Motor neuron (in vitro differentiated cells): ENCODE data around the gene HVCN1. TPM values are rescaled to one million over a fixed set of nuclear protein-coding genes. Genes with fewer than 3 reads are reported as not detected.
A peak's percentile ranks its signal among the peaks of the same experiment; 100 is the strongest.

Experiments used
- ATAC-seq, 8 experiments: fragments of 200-7000 bp; cut with Tn5 transposase; replicated peaks in 6 of 8; 2 replicates each; pipeline ENCODE4 v1.8.0; 2021; ENCODE audit warnings: mild to moderate bottlenecking in 8 of 8, moderate library complexity in 8 of 8
- H3K27ac ChIP-seq, 2 donors: fragments of 250-450 bp; sonication (Bioruptor Pico); 2 replicates each; pipeline ENCODE4 v1.9.0; 2021; ENCODE audit warnings: antibody characterized with exemption in 2 of 2, mild to moderate bottlenecking in 2 of 2, moderate library complexity in 1 of 2
- H3K4me1 ChIP-seq, 2 donors: fragments of 250-450 bp; sonication (Bioruptor Pico); replicated peaks in 1 of 2; 2 replicates each; pipeline ENCODE4 v1.6.1; 2021; ENCODE audit warnings: antibody characterized with exemption in 2 of 2, mild to moderate bottlenecking in 2 of 2, moderate library complexity in 1 of 2
- H3K4me3 ChIP-seq, 5 donors: fragments of 250-450 bp; sonication (Bioruptor Pico); 2 replicates each; pipeline ENCODE4 v1.9.0; 2021; ENCODE audit warnings: antibody characterized with exemption in 5 of 5, mild to moderate bottlenecking in 5 of 5, moderate library complexity in 4 of 5
- whole genome bisulfite sequencing, 10 experiments: fragments of 450-650 bp; shearing (Covaris generic); methylation state at CpG; one replicate each; pipeline ENCODE4 v1.0.0; 2022; 5-methylcytosine and 5-hydroxymethylcytosine counted together
- in situ Hi-C, 9 experiments: fragments of 400-800 bp; cut with MboI; loops; one replicate each; pipeline ENCODE4 v1.15.0; 2021; ENCODE audit warnings: low sequenced_read_pairs in 9 of 9, low pct_unique_long_range_greater_than_20kb in 2 of 9; ENCODE audit not compliant: unreplicated experiment in 9 of 9
- total RNA-seq, 8 experiments: library from RNA; unstranded; fragments of 300-600 nt; gene quantifications; 2 replicates each; pipeline versions ENCODE4 v1.2.3 to v1.2.4, GENCODE V29; 2022

Gene HVCN1
- total RNA-seq, 8 experiments from 2014 or later: 0.27 to 1.6 (median 0.74) TPM

- Histone ChIP-seq H3K4me1 (no peaks in the 10 kb centered on the region), H3K27ac (no peak overlapping the region), H3K4me3 (no peak overlapping the region)
- in situ Hi-C loops: no loop called here
- peak in 1 of 8 experiments; percentile 47 for ATAC-seq
These were observed 32.7 kb upstream of the HVCN1 start for GRCh38 chr12:110721570-110721969.

GRCh38 chr12:110720516-110720915 is 31.6 kb upstream of the HVCN1 start:
- H3K27ac ChIP-seq: no peak overlapping the region
- in situ Hi-C loops: no loop called here
- H3K4me3 ChIP-seq: no peak overlapping the region
- ATAC-seq: no peak
- no peaks in the 10 kb centered on the region for H3K4me1 ChIP-seq

- no peak overlapping the region for H3K27ac ChIP-seq
- H3K4me3 ChIP-seq: no peak overlapping the region
- no peak for ATAC-seq
- in situ Hi-C loops: no loop called here
- WGBS, 10 experiments: 75 to 100% (median 92%) methylated on average over 1 to 5 of the region's 7 CpGs; no CpG with 5 or more reads in 2 of the 10 experiments
- no peaks in the 10 kb centered on the region for H3K4me1 ChIP-seq
These were observed 29.4 kb upstream of the HVCN1 start for GRCh38 chr12:110718222-110718908.

GRCh38 chr12:110717037-110717436 is 28.1 kb upstream of the HVCN1 start:
- WGBS, 10 experiments: 93 to 100% (median 100%) methylated on average over 1 to 3 of the region's 3 CpGs; no CpG with 5 or more reads in 6 of the 10 experiments
- Histone ChIP-seq H3K4me3 (no peak overlapping the region), H3K4me1 (no peaks in the 10 kb centered on the region), H3K27ac (no peak overlapping the region)
- ATAC-seq: no peak
- in situ Hi-C loops: no loop called here

GRCh38 chr12:110708917-110709316 is 20.0 kb upstream of the HVCN1 start:
- in situ Hi-C loops: no loop called here
- H3K27ac ChIP-seq: no peak overlapping the region
- no peak overlapping the region for H3K4me3 ChIP-seq
- 89 to 100% (median 99%) methylated on average over 1 to 4 of the region's 4 CpGs; no CpG with 5 or more reads in 2 of the 10 experiments for WGBS, 10 experiments
- no peak for ATAC-seq
- no peaks in the 10 kb centered on the region for H3K4me1 ChIP-seq

GRCh38 chr12:110705309-110705708 is 16.4 kb upstream of the HVCN1 start:
- H3K27ac ChIP-seq: no peak overlapping the region
- H3K4me1 ChIP-seq: no peaks in the 10 kb centered on the region
- no peak for ATAC-seq
- in situ Hi-C loops: no loop called here
- WGBS, 10 experiments: 0 to 100% (median 80%) methylated on average over 1 to 3 of the region's 3 CpGs; no CpG with 5 or more reads in 2 of the 10 experiments
- H3K4me3 ChIP-seq: no peak overlapping the region

GRCh38 chr12:110704750-110705149 is 15.8 kb upstream of the HVCN1 start:
- Histone ChIP-seq H3K4me1 (no peaks in the 10 kb centered on the region), H3K27ac (no peak overlapping the region), H3K4me3 (no peak overlapping the region)
- WGBS, 10 experiments: 7 to 70% (median 28%) methylated on average over 1 to 5 of the region's 5 CpGs; no CpG with 5 or more reads in 1 of the 10 experiments
- peak in 1 of 8 experiments; percentile 42 for ATAC-seq
- in situ Hi-C loops: no loop called here

GRCh38 chr12:110704231-110704630 is 15.3 kb upstream of the HVCN1 start:
- Histone ChIP-seq H3K4me1 (no peaks in the 10 kb centered on the region), H3K4me3 (no peak overlapping the region), H3K27ac (no peak overlapping the region)
- ATAC-seq: no peak
- in situ Hi-C loops: no loop called here
- 53 to 96% (median 80%) methylated on average over 1 to 5 of the region's 5 CpGs; no CpG with 5 or more reads in 2 of the 10 experiments for WGBS, 10 experiments

GRCh38 chr12:110702081-110702480 is 13.2 kb upstream of the HVCN1 start:
- Histone ChIP-seq H3K27ac (no peak overlapping the region), H3K4me3 (no peak overlapping the region), H3K4me1 (no peaks in the 10 kb centered on the region)
- 60 to 97% (median 89%) methylated on average over 1 to 5 of the region's 5 CpGs; no CpG with 5 or more reads in 3 of the 10 experiments for WGBS, 10 experiments
- in situ Hi-C loops: no loop called here
- ATAC-seq: no peak

GRCh38 chr12:110699591-110700445 is 10.9 kb upstream of the HVCN1 start:
- peak in 1 of 8 experiments; percentile 15 for ATAC-seq
- no peak overlapping the region for H3K27ac ChIP-seq
- no peaks in the 10 kb centered on the region for H3K4me1 ChIP-seq
- H3K4me3 ChIP-seq: no peak overlapping the region
- in situ Hi-C loops: no loop called here
- 60 to 100% (median 81%) methylated on average over 1 to 11 of the region's 28 CpGs; no CpG with 5 or more reads in 1 of the 10 experiments for WGBS, 10 experiments

- WGBS, 10 experiments: 0 to 87% (median 62%) methylated on average over 2 to 12 of the region's 20 CpGs; no CpG with 5 or more reads in 4 of the 10 experiments
- H3K4me3 ChIP-seq: no peak overlapping the region
- no peak overlapping the region for H3K27ac ChIP-seq
These were observed 9.4 kb upstream of the HVCN1 start for GRCh38 chr12:110698171-110698902.

GRCh38 chr12:110697236-110697635 is 8.3 kb upstream of the HVCN1 start:
- H3K4me3 ChIP-seq: no peak overlapping the region
- ATAC-seq: no peak
- in situ Hi-C loops: no loop called here
- H3K4me1 ChIP-seq: no peaks in the 10 kb centered on the region
- no peak overlapping the region for H3K27ac ChIP-seq
- WGBS, 10 experiments: 56 to 100% (median 77%) methylated on average over 1 to 2 of the region's 2 CpGs; no CpG with 5 or more reads in 2 of the 10 experiments

More at GRCh38 chr12:110698171-110698902, 9.4 kb upstream of the HVCN1 start:
- H3K4me1 ChIP-seq: no peaks in the 10 kb centered on the region
- peak in 6 of 8 experiments; percentile 36 to 100 (median 76) for ATAC-seq
- in situ Hi-C loops: no loop called here

GRCh38 chr12:110696283-110696682 is 7.4 kb upstream of the HVCN1 start:
- 0 to 83% (median 62%) methylated on average over 1 to 3 of the region's 3 CpGs; no CpG with 5 or more reads in 2 of the 10 experiments for WGBS, 10 experiments
- Histone ChIP-seq H3K4me1 (no peaks in the 10 kb centered on the region), H3K27ac (no peak overlapping the region), H3K4me3 (no peak overlapping the region)
- no peak for ATAC-seq
- in situ Hi-C loops: no loop called here
